ENCODE measurements around the gene RRM1.
"Not testable (repeated sequence)": the region's sequence is repeated elsewhere in the genome, so short reads cannot be mapped to it uniquely, and the experiment has no call there.

Gene RRM1

GRCh38 chr11:4146070-4146771, 51.6 kb downstream of the RRM1 start:
- DNase-seq, result no peak

- DNase-seq, result no peak
These were observed 52.1 kb downstream of the RRM1 start for GRCh38 chr11:4146772-4147098.

- DNase-seq, result no peak
These were observed 59.9 kb downstream of the RRM1 start for GRCh38 chr11:4154503-4154902.

- DNase-seq, result no peak
These were observed 62.0 kb downstream of the RRM1 start for GRCh38 chr11:4156571-4156970.

- DNase-seq, result not testable (repeated sequence)
These were observed 64.2 kb downstream of the RRM1 start for GRCh38 chr11:4158818-4159217.

- no peak for DNase-seq
These were observed 66.7 kb downstream of the RRM1 start for GRCh38 chr11:4161305-4161704.

GRCh38 chr11:4164884-4165590, 70.4 kb downstream of the RRM1 start:
- DNase-seq, result no peak

- DNase-seq, result no peak
These were observed 72.7 kb downstream of the RRM1 start for GRCh38 chr11:4167292-4167691.

- DNase-seq, result no peak
These were observed 73.2 kb downstream of the RRM1 start for GRCh38 chr11:4167758-4168157.

GRCh38 chr11:4175620-4176350, 81.2 kb downstream of the RRM1 start:
- not testable (repeated sequence) for DNase-seq

- no peak for DNase-seq
These were observed 84.4 kb downstream of the RRM1 start for GRCh38 chr11:4178813-4179662.

- DNase-seq, result no peak
These were observed 86.0 kb downstream of the RRM1 start for GRCh38 chr11:4180441-4181183.

- DNase-seq, result peak; percentile 66
These were observed 87.5 kb downstream of the RRM1 start for GRCh38 chr11:4181782-4182721.

GRCh38 chr11:4183410-4184057, 88.9 kb downstream of the RRM1 start:
- no peak for DNase-seq

GRCh38 chr11:4184163-4184916, 89.7 kb downstream of the RRM1 start:
- no peak for DNase-seq

GRCh38 chr11:4185561-4185960, 91.0 kb downstream of the RRM1 start:
- DNase-seq, result no peak

- no peak for DNase-seq
These were observed 92.0 kb downstream of the RRM1 start for GRCh38 chr11:4186464-4187054.

GRCh38 chr11:4187055-4187988, 92.7 kb downstream of the RRM1 start:
- peak; percentile 98 for DNase-seq

Data from activated CD8-positive, alpha-beta memory T cell treated with anti-CD3 and anti-CD28 coated beads, Interleukin-2, amount 50 U/mL, for 48 hours (primary cell).